HUDEP-2 (cell line): Measurements from ENCODE around the gene PEX5.

ENCODE experiments used
- DNase-seq, 76 experiments: peaks; one replicate each; lab custom pipeline; 2025; ENCODE audit not compliant: unreplicated experiment in 76 of 76; lab: John Stamatoyannopoulos, UW

The PEX5 gene

GRCh38 chr12:7189398-7190267 is at the start of gene PEX5:
TSS of gene PEX5 (plus strand) at chr12:7189686. CDS start at chr12:7190378, 692 bp downstream.
- peak in 74 of 76 experiments; percentile 43 to 90 (median 72) for DNase-seq

DNA sequence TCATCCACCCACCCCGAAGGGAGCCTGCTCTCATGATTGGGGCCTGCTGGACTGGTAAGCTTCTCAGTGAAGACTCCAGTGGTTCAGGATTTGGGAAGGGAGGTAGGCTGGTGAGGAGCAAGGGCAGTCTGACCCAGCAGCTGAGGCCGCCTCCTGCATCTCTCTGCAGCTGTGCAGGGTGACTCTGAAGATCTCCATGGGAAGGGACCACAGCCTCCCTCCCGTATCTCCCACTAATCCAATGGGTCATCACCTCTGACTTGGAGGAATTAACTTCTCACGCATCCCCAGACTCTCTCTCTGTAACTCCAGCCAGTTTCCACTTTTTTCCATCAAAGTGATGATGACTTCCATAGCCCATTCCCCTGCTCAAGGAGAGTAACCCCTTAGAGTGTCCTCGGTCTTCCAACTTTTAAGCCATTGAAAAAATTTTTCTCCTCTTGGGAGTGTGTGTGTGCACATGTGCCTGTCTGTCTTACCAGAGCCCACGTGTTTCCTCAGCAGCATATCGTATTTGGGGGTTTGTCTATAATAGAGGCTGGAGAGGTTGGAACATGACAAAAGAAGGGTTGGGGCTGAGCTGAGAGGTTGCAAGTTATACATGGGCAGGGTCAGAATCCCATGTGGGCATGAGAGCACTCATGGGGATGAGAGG is 48.0 kb upstream of the PEX5 start:
- DNase-seq = no peak

GRCh38 chr12:7142056-7142644 is 47.3 kb upstream of the PEX5 start:
- DNase-seq = peak in 47 of 76 experiments; percentile 6 to 72 (median 34)

- DNase-seq = no peak
Measured at GRCh38 chr12:7142809-7143465, 46.5 kb upstream of the PEX5 start.

GRCh38 chr12:7143564-7143963 is 45.9 kb upstream of the PEX5 start:
- no peak for DNase-seq

DNA sequence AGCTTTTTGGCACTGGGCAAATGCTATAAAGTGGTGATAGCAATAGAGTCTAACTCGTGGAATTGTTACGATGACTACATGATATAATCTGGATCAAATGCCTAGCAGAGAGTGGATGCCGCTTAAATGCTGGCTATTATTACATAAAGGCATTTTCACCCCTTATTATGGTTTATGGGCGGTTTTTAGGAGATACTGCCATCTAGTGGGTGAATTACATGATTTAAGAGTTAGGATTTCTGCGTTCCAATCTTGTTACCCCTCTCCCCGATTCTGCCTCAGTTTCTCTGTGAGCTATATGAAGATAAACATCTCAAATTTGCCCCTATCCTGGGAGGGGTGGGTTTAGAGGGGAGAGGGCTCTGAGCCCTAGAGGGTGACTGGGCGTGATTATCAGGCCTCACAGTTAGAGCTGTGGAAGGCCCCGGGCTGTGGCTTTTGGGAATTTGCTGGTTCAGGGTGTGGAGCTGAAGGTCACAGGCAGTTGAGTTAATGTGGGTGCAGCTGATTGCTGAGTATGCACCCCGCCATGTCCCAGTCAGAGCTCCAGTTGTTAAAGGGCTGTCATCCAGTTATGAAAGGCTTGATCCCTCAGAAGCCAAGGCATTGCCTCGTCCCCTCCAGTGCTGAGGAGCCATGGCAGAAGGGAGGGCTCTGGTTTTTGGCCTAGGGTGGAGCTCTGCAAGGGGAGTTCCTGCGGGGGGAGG is 44.9 kb upstream of the PEX5 start:
- DNase-seq = peak in 15 of 76 experiments; percentile 3 to 34 (median 21)

GRCh38 chr12:7145671-7146070 is 43.8 kb upstream of the PEX5 start:
- DNase-seq = no peak

DNA sequence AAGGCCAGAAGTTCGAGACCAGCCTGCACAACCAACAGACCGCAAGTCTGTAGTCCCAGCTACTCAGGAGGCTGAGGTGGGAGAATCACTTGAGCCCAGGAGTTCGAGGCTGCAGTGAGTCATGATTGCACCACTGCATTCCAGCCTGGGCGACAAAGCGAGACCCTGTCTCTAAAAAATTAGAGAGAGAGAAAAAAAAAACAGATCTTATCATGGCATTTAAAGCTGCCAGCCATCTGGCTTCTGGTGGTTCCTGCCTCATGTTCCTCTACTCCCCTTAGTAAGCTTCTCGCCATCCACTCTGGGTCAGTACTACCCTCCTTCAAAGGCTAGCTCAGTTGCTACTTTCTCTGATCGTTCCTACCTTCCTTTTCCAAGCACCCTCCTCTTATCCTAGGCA is 43.3 kb upstream of the PEX5 start:
- DNase-seq = no peak

GRCh38 chr12:7146906-7147305 is 42.6 kb upstream of the PEX5 start:
- no peak for DNase-seq

DNA sequence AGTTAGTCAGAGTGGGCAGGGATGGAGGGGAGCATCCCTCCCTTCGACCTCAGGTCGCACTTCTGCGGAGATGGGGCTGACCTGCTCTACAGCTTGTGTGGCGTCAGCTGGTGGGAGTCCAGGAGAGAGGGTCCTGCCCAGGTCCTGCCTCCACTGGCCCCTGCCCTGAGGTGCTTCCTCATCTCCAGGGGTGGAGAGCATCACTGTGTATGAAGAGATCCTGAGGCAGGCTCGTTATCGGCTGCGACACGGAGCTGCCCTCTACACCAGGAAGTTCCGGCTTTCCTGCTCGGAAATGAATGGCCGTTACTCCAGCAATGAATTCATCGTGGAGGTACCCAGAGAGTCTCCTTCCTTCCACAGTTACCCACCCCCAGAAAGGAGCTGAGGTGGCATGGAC is 39.1 kb upstream of the PEX5 start:
- no peak for DNase-seq

GRCh38 chr12:7150841-7151240 is 38.6 kb upstream of the PEX5 start:
- no peak for DNase-seq

- no peak for DNase-seq
Measured at GRCh38 chr12:7151532-7151931, 38.0 kb upstream of the PEX5 start.

GRCh38 chr12:7152818-7153217 is 36.7 kb upstream of the PEX5 start:
- no peak for DNase-seq

GRCh38 chr12:7154042-7154441 is 35.4 kb upstream of the PEX5 start:
- DNase-seq = no peak

GRCh38 chr12:7154901-7155470 is 34.5 kb upstream of the PEX5 start:
- no peak for DNase-seq

- DNase-seq = no peak
Measured at GRCh38 chr12:7155471-7156034, 33.9 kb upstream of the PEX5 start.

GRCh38 chr12:7156259-7157197 is 33.0 kb upstream of the PEX5 start:
- DNase-seq = no peak

DNA sequence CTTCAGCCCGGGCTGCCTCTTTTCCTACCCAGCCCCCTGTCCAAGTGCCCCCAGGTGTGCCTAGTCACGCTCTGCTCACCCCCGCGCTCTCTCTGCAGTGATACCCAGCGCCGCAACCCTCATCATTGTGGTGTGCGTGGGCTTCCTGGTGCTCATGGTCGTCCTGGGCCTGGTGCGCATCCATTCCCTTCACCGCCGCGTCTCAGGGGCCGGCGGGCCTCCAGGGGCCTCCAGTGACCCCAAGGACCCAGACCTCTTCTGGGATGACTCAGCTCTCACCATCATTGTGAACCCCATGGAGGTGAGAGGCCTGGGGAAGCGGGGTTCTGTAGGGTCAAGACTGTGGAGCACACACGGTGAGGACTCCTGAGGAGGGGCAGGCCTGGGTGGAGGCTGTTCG is 32.1 kb upstream of the PEX5 start:
- no peak for DNase-seq
